Medulla oblongata (tissue), 1 donor: Measurements from ENCODE around the gene KLK11.

Experiments used
- DNase-seq: peaks from one replicate; pipeline ENCODE4 v3.0.0-alpha.2; 2015; ENCODE audit errors: extremely low spot score

The KLK11 gene

GRCh38 chr19:51026554-51026831 lies at the start of gene KLK11:
TSS of gene KLK11 (minus strand) at chr19:51026616. CDS start at chr19:51025631, 985 bp downstream.
- no peak for DNase-seq

- no peak for DNase-seq
These were observed 49.6 kb upstream of the KLK11 start for GRCh38 chr19:51075998-51076397.

- DNase-seq = no peak
These were observed 44.6 kb upstream of the KLK11 start for GRCh38 chr19:51071095-51071405.

GRCh38 chr19:51070334-51071094 lies 44.1 kb upstream of the KLK11 start:
- no peak for DNase-seq

- no peak for DNase-seq
These were observed 40.2 kb upstream of the KLK11 start for GRCh38 chr19:51066393-51067186.

- no peak for DNase-seq
These were observed 39.0 kb upstream of the KLK11 start for GRCh38 chr19:51065221-51065960.

GRCh38 chr19:51064534-51065220 lies 38.3 kb upstream of the KLK11 start, which contains the start of gene KLK13:
TSS of gene KLK13 (minus strand) at chr19:51065092. CDS start at chr19:51065067, 25 bp downstream.
- no peak for DNase-seq

- DNase-seq = no peak
These were observed 37.2 kb upstream of the KLK11 start for GRCh38 chr19:51063664-51064063.

- DNase-seq = no peak
These were observed 34.6 kb upstream of the KLK11 start for GRCh38 chr19:51060973-51061372.

- DNase-seq = no peak
These were observed 33.9 kb upstream of the KLK11 start for GRCh38 chr19:51060336-51060735.

- DNase-seq = no peak
These were observed 33.3 kb upstream of the KLK11 start for GRCh38 chr19:51059715-51060114.

- no peak for DNase-seq
These were observed 29.4 kb upstream of the KLK11 start for GRCh38 chr19:51055866-51056265.

GRCh38 chr19:51047031-51047335 lies 20.6 kb upstream of the KLK11 start:
- DNase-seq = no peak

GRCh38 chr19:51044327-51044726 lies 17.9 kb upstream of the KLK11 start:
- DNase-seq = no peak

GRCh38 chr19:51043497-51043896 lies 17.1 kb upstream of the KLK11 start:
- DNase-seq = no peak

GRCh38 chr19:51040151-51040550 lies 13.7 kb upstream of the KLK11 start:
- no peak for DNase-seq

GRCh38 chr19:51036519-51036918 lies 10.1 kb upstream of the KLK11 start:
- no peak for DNase-seq

GRCh38 chr19:51034704-51035103 lies 8.3 kb upstream of the KLK11 start, which contains the start of gene KLK12:
TSS of gene KLK12 (minus strand) at chr19:51035002. CDS start at chr19:51034621, 381 bp downstream.
- DNase-seq = no peak

GRCh38 chr19:51031880-51032225 lies 5.4 kb upstream of the KLK11 start:
- DNase-seq = no peak

- DNase-seq = no peak
These were observed 4.9 kb upstream of the KLK11 start for GRCh38 chr19:51031220-51031879.

- no peak for DNase-seq
These were observed 4.2 kb upstream of the KLK11 start for GRCh38 chr19:51030631-51031030.

GRCh38 chr19:51029718-51030117 lies 3.3 kb upstream of the KLK11 start:
- DNase-seq = no peak
